WTC11 (cell line): ENCODE data around the gene NUMBL. TPM values are rescaled to one million over a fixed set of nuclear protein-coding genes. Genes with fewer than 3 reads are reported as not detected.
"Not testable (repeated sequence)": the region's sequence is repeated elsewhere in the genome, so short reads cannot be mapped to it uniquely, and the experiment has no call there.

Experiments
- ATAC-seq: fragments of 200-7000 bp; cut with Tn5 transposase; 2 replicates; pipeline ENCODE4 v1.10.0; 2021; ENCODE audit warnings: mild to moderate bottlenecking, moderate library complexity
- CTCF ChIA-PET: fragments of 300-600 bp; sonication (Branson Sonifier 250); formaldehyde crosslinking; loops from one replicate; lab custom pipeline; 2021; ENCODE audit warnings: antibody characterized with exemption; lab: Charles Lee
- POLR2A ChIA-PET: fragments of 350-600 bp; sonication (Branson Sonifier 250); formaldehyde crosslinking; loops from one replicate; lab custom pipeline; 2021; ENCODE audit warnings: antibody characterized with exemption; lab: Charles Lee
- DNase-seq: peaks from one replicate; pipeline ENCODE4 v3.0.0; 2021; ENCODE audit warnings: low spot score
- H3K27ac Mint-ChIP-seq: 2 replicates; pipeline ENCODE4 v1.8.0; 2021; ENCODE audit warnings: mixed read lengths
- H3K27me3 Mint-ChIP-seq: 2 replicates; pipeline ENCODE4 v1.8.0; 2021; ENCODE audit warnings: low read depth, mild to moderate bottlenecking, moderate library complexity, mixed read lengths
- H3K36me3 Mint-ChIP-seq: 2 replicates; pipeline ENCODE4 v1.8.0; 2021; ENCODE audit warnings: mixed read lengths
- H3K4me1 Mint-ChIP-seq: 2 replicates; pipeline ENCODE4 v1.8.0; 2022; ENCODE audit warnings: mixed read lengths
- H3K4me3 Mint-ChIP-seq: 2 replicates; pipeline ENCODE4 v1.8.0; 2021; ENCODE audit warnings: mild to moderate bottlenecking, moderate library complexity, mixed read lengths
- H3K9me3 Mint-ChIP-seq: 2 replicates; pipeline ENCODE4 v1.8.0; 2021; ENCODE audit warnings: mixed read lengths
- ATF3 ChIP-seq: sonication (generic); formaldehyde crosslinking; conservative IDR thresholded peaks from 2 replicates; pipeline ENCODE4 v1.8.1; 2022; ENCODE audit warnings: mild to moderate bottlenecking, missing genetic modification reagents
- CBFB ChIP-seq: sonication (generic); formaldehyde crosslinking; IDR thresholded peaks from 2 replicates; pipeline ENCODE4 v1.8.1; 2022; ENCODE audit warnings: mild to moderate bottlenecking, low read depth, missing genetic modification reagents
- E2F4 ChIP-seq: sonication (generic); formaldehyde crosslinking; IDR thresholded peaks from 2 replicates; pipeline ENCODE4 v1.8.1; 2022; ENCODE audit warnings: low read depth, mild to moderate bottlenecking, moderate library complexity, missing genetic modification reagents, borderline replicate concordance
- EMX1 ChIP-seq: fragments of 250-450 bp; sonication (Bioruptor Pico); IDR thresholded peaks from 2 replicates; pipeline ENCODE4 v1.8.0; 2021; ENCODE audit warnings: mild to moderate bottlenecking
- HMGXB4 ChIP-seq: sonication (generic); formaldehyde crosslinking; IDR thresholded peaks from 2 replicates; pipeline ENCODE4 v1.8.1; 2023; ENCODE audit warnings: mild to moderate bottlenecking, moderate library complexity, missing genetic modification reagents
- PRDM15 ChIP-seq: sonication (generic); formaldehyde crosslinking; IDR thresholded peaks from 2 replicates; pipeline ENCODE4 v1.8.0; 2022; ENCODE audit warnings: missing genetic modification reagents
- PREB ChIP-seq: sonication (generic); formaldehyde crosslinking; IDR thresholded peaks from 2 replicates; pipeline ENCODE4 v1.8.1; 2022; ENCODE audit warnings: mild to moderate bottlenecking, missing genetic modification reagents, moderate library complexity, borderline replicate concordance
- STAT6 ChIP-seq: sonication (generic); formaldehyde crosslinking; conservative IDR thresholded peaks from 2 replicates; pipeline ENCODE4 v1.8.1; 2023; ENCODE audit warnings: mild to moderate bottlenecking, low read depth, missing genetic modification reagents, moderate library complexity
- TEAD1 ChIP-seq: sonication (generic); formaldehyde crosslinking; IDR thresholded peaks from 2 replicates; pipeline ENCODE4 v1.8.0; 2022; ENCODE audit warnings: mild to moderate bottlenecking, missing genetic modification reagents
- ZMAT4 ChIP-seq: fragments of 250-450 bp; sonication (Bioruptor Pico); IDR thresholded peaks from 2 replicates; pipeline ENCODE4 v1.9.0; 2021; ENCODE audit warnings: mild to moderate bottlenecking
- ZNF121 ChIP-seq: sonication (generic); formaldehyde crosslinking; IDR thresholded peaks from 2 replicates; pipeline ENCODE4 v1.8.0; 2023; ENCODE audit warnings: missing genetic modification reagents
- ZNF512 ChIP-seq: sonication (generic); formaldehyde crosslinking; IDR thresholded peaks from 2 replicates; pipeline ENCODE4 v1.8.1; 2022; ENCODE audit warnings: missing genetic modification reagents, borderline replicate concordance
- total RNA-seq: library from RNA; stranded (reverse); gene quantifications from 3 replicates; pipeline ENCODE4 v1.2.3, GENCODE V29; 2021

The NUMBL gene
- total RNA-seq, 1 experiment from 2014 or later = 30.3 TPM

GRCh38 chr19:40658031-40658430 is 32.4 kb downstream of the NUMBL start (continued):
- TF ChIP-seq PRDM15 (CRISPR knock-in tag) = no peak
- TF ChIP-seq ATF3 = no peak
- no peak for TF ChIP-seq TEAD1
- no peak for TF ChIP-seq CBFB

GRCh38 chr19:40655684-40656083 is 34.8 kb downstream of the NUMBL start:
- H3K4me1 Mint-ChIP-seq, H3K27me3 Mint-ChIP-seq, H3K9me3 Mint-ChIP-seq, H3K36me3 Mint-ChIP-seq, DNase-seq, H3K4me3 Mint-ChIP-seq, ATAC-seq, CTCF ChIA-PET, H3K27ac Mint-ChIP-seq, POLR2A ChIA-PET: not testable (repeated sequence)

GRCh38 chr19:40652303-40652702 is 38.1 kb downstream of the NUMBL start:
- H3K9me3 Mint-ChIP-seq, POLR2A ChIA-PET, H3K4me1 Mint-ChIP-seq, H3K27ac Mint-ChIP-seq, DNase-seq, ATAC-seq, H3K4me3 Mint-ChIP-seq, H3K36me3 Mint-ChIP-seq: not testable (repeated sequence)
- CTCF ChIA-PET = interaction anchor here (2.1 to 2.2 kb wide), 2 partner anchors 11 to 17 kb away, joined by 6 to 8 read pairs; no protein-coding TSS in a partner anchor
- H3K27me3 Mint-ChIP-seq = peaks cover 12% of the 10 kb centered on the region

- peaks cover 12% of the 10 kb centered on the region for H3K27me3 Mint-ChIP-seq
- POLR2A ChIA-PET = no interaction called here
- no peaks in the 10 kb centered on the region for H3K4me1 Mint-ChIP-seq
- H3K27ac Mint-ChIP-seq = no peak overlapping the region
- peaks cover 7% of the 10 kb centered on the region for H3K36me3 Mint-ChIP-seq
- CTCF ChIA-PET = interaction anchor here (1.2 to 2.2 kb wide), 2 partner anchors 11 to 12 kb away, joined by 4 to 8 read pairs; no protein-coding TSS in a partner anchor
- TF ChIP-seq PREB (CRISPR knock-in tag) (no peak), E2F4 (CRISPR knock-in tag) (no peak), ZMAT4 (no peak), ZNF512 (CRISPR knock-in tag) (no peak), HMGXB4 (CRISPR knock-in tag) (no peak), STAT6 (CRISPR knock-in tag) (no peak), ZNF121 (CRISPR knock-in tag) (no peak), EMX1 (CRISPR knock-in tag) (no peak)
- peaks cover 7% of the 10 kb centered on the region for H3K9me3 Mint-ChIP-seq
- DNase-seq (no peak), ATAC-seq (no peak)
- H3K4me3 Mint-ChIP-seq = no peak overlapping the region
These were observed 39.6 kb downstream of the NUMBL start for GRCh38 chr19:40650749-40651305.
